ENCODE data around the gene ANGPTL8.

Gene ANGPTL8

DNA sequence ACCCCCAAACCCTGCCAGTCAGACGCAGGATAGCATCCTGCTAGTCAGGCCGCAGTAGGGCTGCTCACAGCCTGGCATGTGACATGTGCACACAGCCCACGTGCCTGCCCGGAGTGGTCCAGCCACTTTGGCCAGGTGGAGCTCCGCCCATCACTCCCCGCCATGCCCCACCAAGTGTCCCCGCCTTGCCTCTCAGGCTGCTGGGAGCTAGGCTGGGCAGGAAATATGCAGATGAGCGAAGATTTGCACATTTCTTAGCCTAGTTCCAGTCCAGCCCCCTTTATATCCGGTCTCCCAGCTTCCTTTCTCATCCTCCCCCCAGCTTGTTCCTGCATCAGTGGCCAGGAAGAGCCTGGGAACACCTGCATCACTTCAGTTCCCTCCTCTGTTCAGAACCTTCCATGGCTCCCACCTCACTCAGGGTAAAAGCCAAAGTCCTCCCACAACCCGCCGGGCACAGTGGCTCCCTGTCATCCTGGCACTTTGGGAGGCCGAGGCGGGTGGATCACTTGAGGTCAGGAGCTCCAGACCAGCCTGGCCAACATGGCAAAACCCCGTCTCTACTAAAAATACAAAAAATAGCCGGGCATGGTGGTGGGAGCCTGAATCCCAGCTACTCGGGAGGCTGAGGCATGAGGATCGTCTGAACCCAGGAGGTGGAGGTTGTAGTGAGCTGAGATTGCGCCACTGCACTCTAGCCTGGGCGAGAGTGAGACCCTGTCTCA is 25.2 kb downstream of the ANGPTL8 start:
- no peak for FAIRE-seq

DNA sequence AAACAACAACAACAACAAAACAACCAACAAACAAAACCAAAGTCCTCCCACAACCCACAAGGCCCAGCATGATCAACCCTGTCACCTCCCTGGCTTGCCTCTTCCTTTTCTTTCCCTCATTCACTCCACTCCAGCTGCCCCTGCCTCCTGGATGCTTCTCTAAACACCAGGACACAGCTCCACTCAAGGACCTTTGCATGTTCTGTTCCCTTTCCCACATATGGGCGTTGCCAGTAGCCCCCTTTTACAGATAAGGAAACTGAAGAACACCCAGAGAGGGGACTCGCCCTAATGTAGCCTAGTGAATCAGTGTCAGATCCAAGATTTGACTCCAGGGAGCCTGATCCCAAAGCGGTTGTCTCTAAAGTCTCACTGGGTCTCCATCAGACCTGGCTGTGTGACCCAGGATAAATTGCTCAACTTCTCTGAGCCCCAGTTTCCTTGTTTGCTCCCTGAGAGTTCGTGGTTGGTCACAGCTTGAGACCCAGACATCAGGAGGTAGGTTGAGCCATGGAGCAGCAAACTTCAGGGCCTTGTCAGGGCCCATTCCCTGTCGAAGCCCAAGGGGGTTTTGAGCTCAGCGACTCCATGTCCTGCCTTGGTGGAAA is 25.9 kb downstream of the ANGPTL8 start:
- no peak for FAIRE-seq

DNA sequence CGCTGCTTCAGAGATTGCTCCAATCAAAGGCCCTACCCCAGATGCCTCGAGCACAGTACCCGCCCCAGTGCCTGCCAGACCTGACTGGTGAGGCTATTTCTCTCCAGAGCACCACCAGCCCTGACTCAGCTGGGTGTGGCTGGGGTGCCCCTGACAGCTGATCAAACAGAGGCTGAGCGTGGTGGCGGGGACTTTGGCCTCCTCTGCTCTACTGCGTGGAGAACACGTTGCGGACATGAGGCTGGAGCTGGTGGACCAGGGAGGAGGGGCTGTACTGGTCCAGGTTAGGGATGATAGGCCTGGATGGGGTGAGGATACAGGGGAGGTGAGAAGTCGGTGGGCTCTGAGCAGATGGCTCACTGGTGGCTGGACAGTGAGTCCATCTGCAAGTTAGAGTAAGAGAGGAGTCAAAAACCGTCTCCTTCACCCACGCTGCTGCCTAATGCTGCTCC is 26.4 kb downstream of the ANGPTL8 start:
- FAIRE-seq = no peak

DNA sequence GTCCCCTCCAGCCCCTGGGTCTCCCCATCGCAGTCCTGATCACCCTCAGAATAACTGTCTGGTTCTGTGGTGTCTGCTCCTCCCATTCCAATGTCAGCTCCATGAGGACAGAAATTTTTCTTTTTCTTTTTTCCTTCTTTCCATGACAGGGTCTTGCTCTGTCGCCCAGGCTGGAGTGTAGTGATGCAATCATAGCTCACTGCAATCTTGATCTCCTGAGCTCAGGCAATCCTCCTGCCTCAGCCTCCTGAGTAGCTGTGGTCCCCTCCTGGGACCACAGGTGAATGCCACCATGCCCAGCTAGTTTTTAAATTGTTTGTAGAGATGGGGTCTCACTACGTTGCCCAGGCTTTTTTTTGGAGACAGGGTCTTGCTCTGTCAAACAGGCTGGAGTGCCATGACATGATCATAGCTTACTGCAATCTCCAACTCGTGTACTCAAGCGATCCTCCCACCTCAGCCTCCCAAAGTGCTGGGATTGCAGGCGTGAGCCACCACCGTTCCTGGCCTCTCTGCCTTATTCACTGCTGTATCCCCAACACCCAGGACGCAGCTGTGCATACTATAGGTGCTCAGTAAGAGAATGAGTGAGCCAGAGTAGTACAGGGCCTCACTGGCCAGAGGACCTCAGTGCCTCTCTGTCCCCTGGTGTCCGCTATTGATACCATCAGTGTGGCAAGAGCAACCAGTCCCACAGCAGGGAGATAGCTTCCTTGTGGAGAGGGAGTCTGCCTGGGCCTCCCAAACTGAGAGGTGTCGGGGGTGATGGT is 28.1 kb downstream of the ANGPTL8 start:
- no peak for FAIRE-seq

DNA sequence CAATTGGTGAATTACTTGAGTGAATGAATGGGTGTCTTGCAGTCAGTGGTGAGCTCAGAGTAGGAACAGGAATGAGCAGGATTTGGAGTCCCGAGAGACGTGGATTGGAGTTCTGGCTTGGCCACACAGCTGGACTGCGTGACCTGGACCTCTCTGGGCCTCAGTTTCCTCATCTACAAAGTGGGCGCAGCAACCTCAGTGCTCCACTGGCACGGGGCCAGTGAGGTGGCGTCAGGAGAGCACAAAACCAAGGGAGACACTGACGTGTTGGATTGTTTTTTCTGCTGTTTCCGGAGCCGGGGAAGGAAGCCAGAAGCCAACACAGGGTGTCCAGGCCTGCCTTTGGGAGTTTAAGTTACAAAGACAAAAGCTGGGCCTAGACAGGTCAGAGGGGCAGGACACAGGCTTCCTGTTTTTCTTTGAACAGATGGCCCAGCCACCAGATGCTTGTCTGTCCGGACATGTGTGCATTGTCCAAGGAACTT is 29.4 kb downstream of the ANGPTL8 start:
- FAIRE-seq = no peak

DNA sequence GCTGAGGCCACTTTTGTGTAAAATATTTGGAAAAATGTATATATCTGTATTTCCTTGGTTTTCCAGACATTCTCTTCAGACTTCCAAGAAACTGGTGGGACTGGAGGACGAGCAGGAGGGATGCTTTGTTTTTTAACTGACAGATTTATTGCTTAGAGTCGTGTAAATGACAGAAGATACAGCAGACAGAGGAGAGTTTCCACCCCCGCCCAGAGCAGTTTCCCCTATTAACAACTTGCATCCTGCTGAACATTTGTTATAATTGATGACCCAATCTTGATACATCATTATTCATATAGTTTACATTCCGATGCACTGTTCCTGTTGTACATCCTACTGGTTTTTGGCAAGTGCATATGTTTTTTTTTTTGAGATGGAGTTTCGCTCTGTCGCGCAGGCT is 30.0 kb downstream of the ANGPTL8 start:
- no peak for FAIRE-seq

DNA sequence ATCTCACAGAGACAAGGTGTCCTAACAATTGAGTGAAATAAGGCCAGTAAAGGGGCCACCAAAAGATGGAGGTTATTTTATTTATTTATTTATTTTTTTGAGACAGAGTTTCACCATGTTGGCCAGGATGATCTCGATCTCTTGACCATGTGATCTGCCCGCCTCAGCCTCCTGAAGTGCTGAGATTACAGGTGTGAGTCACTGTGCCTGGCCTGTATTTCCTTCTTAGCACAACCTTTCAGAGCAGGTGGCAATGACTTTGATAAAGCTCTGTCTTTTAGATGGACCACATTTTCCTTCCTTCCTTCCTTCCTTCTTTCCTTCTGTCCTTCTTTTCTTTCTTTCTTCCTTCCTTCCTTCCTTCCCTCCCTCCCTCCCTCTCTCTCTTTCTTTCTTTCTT is 33.9 kb downstream of the ANGPTL8 start:
- no peak for FAIRE-seq

DNA sequence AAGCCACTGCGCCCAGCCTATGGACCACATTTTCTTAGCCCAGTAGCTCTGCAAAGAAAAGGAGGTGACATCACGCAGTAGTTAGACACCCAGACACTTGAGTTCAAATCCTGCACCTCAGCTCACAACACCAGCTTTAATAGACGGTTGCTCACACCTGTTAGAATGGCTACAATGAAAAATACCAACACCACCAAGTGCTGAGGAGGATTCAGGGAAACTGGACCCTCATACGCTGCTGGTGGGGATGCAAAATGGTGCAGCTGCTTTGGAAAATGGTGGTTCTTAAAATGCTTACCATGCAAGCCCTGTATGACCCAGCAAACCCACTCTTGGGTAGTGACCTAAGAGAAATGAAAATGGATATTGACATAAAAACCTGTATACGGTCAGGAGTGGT is 34.6 kb downstream of the ANGPTL8 start:
- no peak for FAIRE-seq

DNA sequence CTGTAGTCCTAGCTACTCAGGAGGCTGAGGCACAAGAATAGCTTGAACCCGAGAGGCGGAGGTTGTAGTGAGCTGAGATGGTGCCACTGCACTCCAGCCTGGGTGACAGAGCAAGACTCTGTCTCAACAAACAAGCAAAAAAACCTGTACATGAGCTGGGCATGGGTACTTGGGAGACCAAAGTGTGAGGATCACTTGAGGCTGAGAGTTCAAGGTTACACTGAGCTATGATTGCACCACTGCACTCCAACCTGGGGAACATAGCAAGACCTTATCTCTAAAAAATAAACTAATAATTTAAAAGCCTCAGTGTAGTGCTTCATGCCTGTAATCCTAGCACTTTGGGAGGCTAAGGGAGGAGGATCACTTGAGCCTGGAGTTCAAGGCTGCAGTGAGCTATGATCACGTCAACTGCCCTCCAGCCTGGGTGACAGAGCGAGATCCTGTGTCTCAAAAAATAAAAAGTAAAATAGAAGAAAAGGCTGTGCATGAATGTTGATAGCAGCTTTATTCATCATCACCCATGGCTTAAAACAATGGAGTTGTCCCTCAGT is 35.2 kb downstream of the ANGPTL8 start:
- FAIRE-seq = no peak

DNA sequence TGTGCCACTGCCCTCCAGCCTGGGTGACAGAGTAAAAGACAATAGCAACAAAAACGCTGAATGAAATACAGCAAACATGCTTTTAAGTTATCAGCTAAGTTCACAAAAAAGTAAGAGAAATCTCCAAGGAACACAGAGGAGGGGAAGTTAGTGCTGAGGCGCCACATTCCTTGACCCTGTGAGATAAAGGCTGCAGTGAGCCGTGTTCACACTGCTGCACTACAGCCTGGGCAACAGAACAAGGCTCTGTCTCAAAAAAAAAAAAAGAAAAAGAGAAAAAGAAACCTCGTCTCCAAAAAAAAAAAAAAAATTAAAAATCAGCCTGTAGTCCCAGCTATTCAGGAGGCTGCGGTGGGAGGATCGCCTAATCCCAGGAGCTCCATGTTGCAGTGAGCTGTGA is 39.3 kb downstream of the ANGPTL8 start:
- FAIRE-seq = no peak

DNA sequence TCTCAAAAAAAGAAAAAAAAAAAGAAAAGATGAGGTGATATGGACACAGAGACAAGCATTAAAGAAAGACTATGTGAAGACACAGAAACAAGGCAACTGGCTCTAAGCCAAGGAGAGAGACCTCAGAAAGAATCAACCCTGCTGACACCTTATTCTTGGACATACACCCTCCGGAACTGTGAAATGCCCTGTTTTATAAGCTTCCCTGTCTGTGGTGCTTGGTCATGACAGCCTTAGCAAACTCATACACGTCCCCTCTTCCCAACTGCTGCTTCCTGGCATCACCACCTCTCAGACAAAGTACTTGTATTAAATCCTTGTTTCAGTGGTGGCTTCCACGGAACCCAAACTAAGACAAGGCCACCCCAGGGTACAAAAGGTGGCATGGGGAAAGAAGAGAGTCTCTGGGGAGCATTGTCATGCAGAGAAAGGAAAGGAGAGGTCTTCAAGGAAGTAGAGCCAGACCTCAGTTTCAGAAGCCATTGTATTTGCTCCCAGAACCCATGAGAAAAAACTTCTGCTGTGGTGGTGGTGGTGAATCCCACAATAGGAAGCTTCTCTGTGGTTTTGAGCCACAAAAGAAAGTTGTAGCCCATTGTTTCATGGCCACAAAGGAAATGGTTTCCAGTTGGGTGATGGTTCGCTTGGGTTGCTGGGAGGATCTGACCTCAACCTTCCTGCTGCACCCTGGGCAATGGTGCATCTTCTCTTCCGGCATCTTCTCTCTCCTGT is 40.3 kb downstream of the ANGPTL8 start:
- FAIRE-seq = no peak

DNA sequence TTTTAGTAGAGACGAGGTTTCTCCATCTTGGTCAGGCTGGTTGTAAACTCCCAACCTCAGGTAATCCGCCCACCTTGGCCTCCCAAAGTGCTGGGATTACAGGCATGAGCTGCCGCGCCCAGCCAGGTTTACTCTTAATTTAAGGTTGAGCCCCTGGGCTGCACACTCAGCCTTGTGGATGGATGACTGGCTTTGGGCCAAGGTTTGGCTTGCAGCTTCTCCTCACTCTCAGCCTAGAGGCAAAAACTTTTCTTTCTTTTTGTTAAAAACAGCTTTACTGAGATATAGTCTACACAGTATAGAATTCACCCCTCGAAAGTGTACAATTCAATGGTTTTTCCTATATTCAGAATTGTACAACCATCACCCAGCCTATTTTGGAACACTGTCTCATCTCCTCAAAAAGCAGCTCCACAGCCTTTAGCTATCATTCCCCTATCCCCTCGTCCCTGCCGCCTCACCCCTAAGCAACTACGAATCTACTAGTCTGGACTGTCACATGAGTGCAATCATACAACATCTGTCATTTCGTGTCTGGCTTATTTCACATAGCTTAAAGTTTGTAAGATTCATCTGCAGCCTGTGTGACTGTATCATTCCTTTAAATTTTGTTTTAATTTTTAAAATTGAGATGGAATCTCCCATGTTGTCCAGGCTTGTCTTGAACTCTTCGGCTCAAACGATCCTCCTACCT is 42.1 kb downstream of the ANGPTL8 start:
- FAIRE-seq = no peak

DNA sequence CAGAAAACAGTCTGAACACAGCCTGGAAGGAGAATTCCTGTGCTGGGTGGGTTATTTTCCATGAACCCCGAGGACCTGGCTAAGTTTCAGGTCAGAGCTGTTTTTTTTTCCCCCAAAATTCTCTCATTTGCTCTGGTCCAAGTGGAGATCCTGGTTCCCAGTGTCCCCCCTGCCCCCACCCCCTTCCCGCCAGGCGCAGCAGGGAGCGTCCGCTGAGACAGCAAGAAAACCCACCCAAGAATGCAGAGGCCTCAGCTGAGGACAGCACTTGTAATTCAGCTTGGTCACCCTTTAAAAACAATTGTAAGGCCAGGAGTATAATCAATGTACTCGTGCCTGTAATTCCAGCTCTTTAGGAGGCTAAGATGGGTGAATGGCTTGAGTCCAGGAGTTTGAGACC is 45.1 kb downstream of the ANGPTL8 start:
- no peak for FAIRE-seq

DNA sequence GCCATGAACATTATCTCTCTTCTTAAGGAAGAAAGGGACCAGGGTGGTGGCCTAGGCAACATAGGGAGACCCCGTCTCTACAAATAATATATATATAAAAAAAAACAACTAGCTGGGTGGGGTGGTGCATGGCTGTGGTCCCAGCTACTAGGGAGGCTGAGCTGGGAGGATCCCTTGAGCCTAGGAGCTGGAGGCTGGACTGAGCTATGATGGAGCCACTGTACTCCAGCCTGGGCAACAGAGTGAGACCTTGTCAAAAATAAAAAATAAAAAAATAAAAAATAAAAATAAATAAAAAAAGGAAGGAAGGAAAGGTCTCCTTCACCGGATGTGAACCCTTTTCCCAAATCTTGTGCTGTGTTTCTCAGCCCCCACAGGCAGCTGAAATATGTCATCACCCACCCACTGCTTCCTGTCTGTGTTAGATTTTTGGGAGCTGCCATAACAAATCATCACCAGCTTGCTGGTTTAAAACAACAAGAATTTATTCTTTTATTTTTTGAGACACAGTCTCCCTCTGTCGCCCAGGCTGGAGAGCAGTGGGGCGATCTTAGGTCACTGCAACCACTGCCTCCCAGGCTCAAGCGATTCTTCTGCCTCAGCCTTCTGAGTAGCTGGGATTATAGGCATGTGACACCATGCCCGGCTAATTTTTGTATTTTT is 47.0 kb downstream of the ANGPTL8 start:
- FAIRE-seq = no peak

DNA sequence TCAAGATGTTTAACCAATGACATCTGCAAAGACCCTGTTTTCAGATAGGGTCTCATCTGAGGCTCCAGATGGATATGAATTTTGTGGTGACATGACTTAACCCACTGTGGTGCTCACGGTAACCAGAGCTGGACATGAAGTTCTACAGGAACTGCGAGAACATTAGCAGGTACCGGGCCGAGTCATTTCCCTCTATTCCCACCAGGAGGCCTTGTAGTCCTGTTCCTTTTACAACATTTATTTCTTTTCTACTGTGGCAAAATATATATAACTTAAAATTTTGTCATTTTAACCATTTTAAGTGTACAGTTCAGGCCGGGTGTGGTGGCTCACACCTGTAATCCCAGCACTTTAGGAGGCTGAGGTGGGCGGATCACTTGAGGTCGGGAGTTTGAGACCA is 48.9 kb downstream of the ANGPTL8 start:
- no peak for FAIRE-seq

DNA sequence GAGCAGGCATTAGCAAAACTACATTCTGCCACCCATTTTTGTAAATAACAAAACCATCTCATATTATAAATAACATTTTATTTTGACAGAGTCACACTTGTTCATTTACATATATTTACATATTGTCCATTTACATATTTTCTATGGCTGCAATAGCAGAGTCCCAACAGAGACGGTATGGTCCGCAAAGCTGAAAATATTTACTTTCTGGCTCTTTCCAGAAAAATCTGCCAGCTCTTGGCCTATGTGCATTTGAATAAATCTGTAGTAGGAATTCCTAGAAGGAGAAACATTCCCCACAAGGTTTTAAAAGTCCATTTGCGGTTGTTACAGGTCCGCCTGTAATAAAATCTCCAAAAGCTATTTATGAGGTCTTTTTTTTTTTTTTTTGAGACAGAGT is 50.8 kb downstream of the ANGPTL8 start:
- FAIRE-seq = no peak

DNA sequence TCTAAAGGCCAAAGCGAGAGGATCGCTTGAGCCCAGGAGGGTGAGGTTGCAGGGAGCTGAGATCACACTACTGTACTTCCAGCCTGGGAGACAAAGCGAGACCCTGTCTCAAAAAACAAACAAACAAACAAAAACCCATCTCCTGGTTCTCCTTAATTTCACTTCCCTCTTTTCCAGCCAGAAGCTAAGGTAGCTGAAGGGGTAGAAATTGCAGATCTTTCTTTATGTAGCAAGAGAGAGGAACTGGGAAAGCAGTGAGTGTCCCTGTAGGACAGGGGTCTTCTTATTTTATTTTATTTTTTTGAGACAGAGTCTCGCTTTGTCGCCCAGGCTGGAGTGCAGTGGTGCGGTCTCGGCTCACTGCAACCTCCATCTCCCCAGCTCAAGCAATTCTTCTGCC is 52.0 kb downstream of the ANGPTL8 start:
- no peak for FAIRE-seq

Data from islet of Langerhans (tissue), 1 donor.